Epithelial cell of proximal tubule (primary cell): ENCODE measurements around the gene ACSL5. TPM values are rescaled to one million over a fixed set of nuclear protein-coding genes. Genes with fewer than 3 reads are reported as not detected.

Experiments
- DNase-seq: peaks from one replicate; pipeline ENCODE4 v3.0.0-alpha.2; 2011; ENCODE audit warnings: low read depth
- H3K4me3 ChIP-seq: 2 replicates; pipeline ENCODE4 v1.5.1; 2011; ENCODE audit warnings: low read depth, mild to moderate bottlenecking, low read length
- CTCF ChIP-seq: conservative IDR thresholded peaks from 2 replicates; pipeline ENCODE4 v1.5.1; 2012; ENCODE audit warnings: low read depth, mild to moderate bottlenecking, low read length
- total RNA-seq: library from RNA; depleted of rRNA; stranded (reverse); fragments of >200 nt; gene quantifications from 2 replicates; pipeline ENCODE4 v1.2.3, GENCODE V29; 2015

ACSL5 gene
- total RNA-seq, 1 donor from 2014 or later, result 3.1 TPM

GRCh38 chr10:112360308-112361270 lies 13.3 kb upstream of the ACSL5 start:
- DNase-seq, result no peak
- H3K4me3 ChIP-seq, result no peak overlapping the region
- no peak for TF ChIP-seq CTCF

- TF ChIP-seq CTCF, result peak; percentile 18
- H3K4me3 ChIP-seq, result no peak overlapping the region
- no peak for DNase-seq
These were observed 11.8 kb upstream of the ACSL5 start for GRCh38 chr10:112361951-112362751.

- no peak for DNase-seq
- no peak overlapping the region for H3K4me3 ChIP-seq
- TF ChIP-seq CTCF, result no peak
These were observed 11.1 kb upstream of the ACSL5 start for GRCh38 chr10:112362833-112363232.

- no peak for DNase-seq
- no peak for TF ChIP-seq CTCF
- H3K4me3 ChIP-seq, result no peak overlapping the region
These were observed 9.9 kb upstream of the ACSL5 start for GRCh38 chr10:112363696-112364688.

- DNase-seq, result no peak
- H3K4me3 ChIP-seq, result no peak overlapping the region
- TF ChIP-seq CTCF, result no peak
These were observed 8.9 kb upstream of the ACSL5 start for GRCh38 chr10:112365014-112365432.

- TF ChIP-seq CTCF, result no peak
- no peak overlapping the region for H3K4me3 ChIP-seq
These were observed 8.5 kb upstream of the ACSL5 start for GRCh38 chr10:112365451-112365850.

More at GRCh38 chr10:112365451-112365850, 8.5 kb upstream of the ACSL5 start:
- DNase-seq, result no peak
